Measurements from ENCODE around the gene SND1.

GRCh38 chr7:128017862-128018845 is 366.2 kb downstream of the SND1 start:
- TF ChIP-seq CTCF (conservative IDR thresholded peaks at IDR 0.05 in 1 of 2, IDR thresholded peaks at IDR 0.05 in 1 of 2; ENCODE audit: extremely low read depth in 1 of 2, insufficient read depth in 1 of 2, low read depth in 1 of 2, low read length in 2 of 2) (no peak), EZH2 (IDR thresholded peaks at IDR 0.05; ENCODE audit: borderline replicate concordance, low read length) (no peak)

Measured in mammary epithelial cell (primary cell).